ENCODE data around the gene HIP1.
A peak's percentile ranks its signal among the peaks of the same experiment; 100 is the strongest.
"Not testable (repeated sequence)": the region's sequence is repeated elsewhere in the genome, so short reads cannot be mapped to it uniquely, and the experiment has no call there.

Gene HIP1

DNA sequence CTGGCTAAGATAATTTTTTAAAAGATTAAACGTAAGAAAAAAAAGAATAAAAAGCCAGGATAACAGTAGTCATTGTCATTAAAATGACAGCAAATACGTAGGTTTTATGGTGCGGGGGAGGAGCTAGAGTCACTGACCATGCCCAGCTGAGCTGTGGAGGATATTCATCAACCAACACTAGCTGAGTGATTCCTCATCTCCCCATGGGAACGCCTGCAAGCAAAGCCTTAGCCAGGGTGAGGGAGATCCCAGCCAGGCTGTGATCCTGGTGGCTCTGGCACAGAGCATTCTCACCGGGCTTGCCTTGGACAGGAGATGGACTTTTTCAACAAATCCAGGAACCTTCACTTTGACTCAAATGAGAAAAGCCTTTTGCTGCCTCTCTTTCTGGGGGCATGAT lies 94.2 kb downstream of the HIP1 start:
- Histone ChIP-seq H3K36me3 (ENCODE audit: insufficient read depth, low read length) (no peaks in the 10 kb centered on the region), H3K9me3 (ENCODE audit: low read length) (no peaks in the 10 kb centered on the region), H3K4me1 (ENCODE audit: insufficient read depth, low read length) (peaks cover 6% of the 10 kb centered on the region), H3K9ac (ENCODE audit: low read length) (no peak overlapping the region), H3K4me3 (ENCODE audit: low read depth in 1 of 2, low read length in 2 of 2) (no peak overlapping the region), H3K27ac (ENCODE audit: low read depth, low read length) (no peak overlapping the region), H3K27me3 (ENCODE audit: control insufficient read depth in 1 of 2, insufficient read depth in 2 of 2, low read length in 2 of 2) (no peaks in the 10 kb centered on the region)

DNA sequence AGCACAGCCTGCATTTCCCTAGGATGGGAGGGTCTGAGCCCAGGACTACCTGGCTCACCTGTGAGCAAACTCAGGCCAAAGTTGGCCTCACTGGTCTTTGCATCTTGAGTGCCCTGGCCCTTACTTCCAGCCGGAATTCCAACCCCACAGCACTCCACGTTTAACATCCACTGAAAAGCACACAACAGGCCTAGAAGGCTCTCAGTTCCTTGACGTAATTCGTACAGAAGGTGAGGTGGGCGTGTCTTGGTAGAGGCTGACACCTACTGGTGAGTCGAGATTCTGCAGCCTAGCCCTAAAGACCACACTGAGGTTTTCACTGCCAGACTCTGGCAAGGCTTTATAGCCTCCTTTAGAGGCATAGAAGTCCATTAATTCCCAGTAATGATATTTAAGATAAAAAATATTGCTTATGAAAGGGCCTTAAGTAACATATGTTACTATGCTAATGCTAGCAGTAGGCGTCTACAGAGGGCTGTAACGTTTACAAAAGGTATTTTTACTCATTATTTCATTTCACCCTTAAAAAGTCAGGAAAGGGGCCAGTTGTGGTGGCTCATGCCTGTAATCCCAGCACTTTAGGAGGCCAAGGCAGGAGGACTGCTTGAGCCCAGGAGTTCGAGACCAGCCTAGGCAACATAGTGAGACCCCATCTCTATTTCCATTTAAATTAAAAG lies 95.8 kb downstream of the HIP1 start:
- no peaks in the 10 kb centered on the region for H3K9me3 ChIP-seq (ENCODE audit: low read length)
- no peaks in the 10 kb centered on the region for H3K36me3 ChIP-seq (ENCODE audit: insufficient read depth, low read length)
- no peaks in the 10 kb centered on the region for H3K27me3 ChIP-seq (ENCODE audit: control insufficient read depth in 1 of 2, insufficient read depth in 2 of 2, low read length in 2 of 2)
- H3K9ac ChIP-seq (ENCODE audit: low read length) = no peak overlapping the region
- H3K4me3 ChIP-seq (ENCODE audit: low read depth in 1 of 2, low read length in 2 of 2) = no peak overlapping the region
- peaks cover 15% of the 10 kb centered on the region for H3K4me1 ChIP-seq (ENCODE audit: insufficient read depth, low read length)
- H3K27ac ChIP-seq (ENCODE audit: low read depth, low read length) = no peak overlapping the region

- peak overlapping the region in 1 of 2 donors; percentile 52 for H3K4me3 ChIP-seq (ENCODE audit: low read depth in 1 of 2, low read length in 2 of 2)
- H3K27me3 ChIP-seq (ENCODE audit: control insufficient read depth in 1 of 2, insufficient read depth in 2 of 2, low read length in 2 of 2) = no peaks in the 10 kb centered on the region
- no peak overlapping the region for H3K27ac ChIP-seq (ENCODE audit: low read depth, low read length)
- no peaks in the 10 kb centered on the region for H3K9me3 ChIP-seq (ENCODE audit: low read length)
- no peak overlapping the region for H3K9ac ChIP-seq (ENCODE audit: low read length)
- peaks cover 15% of the 10 kb centered on the region for H3K4me1 ChIP-seq (ENCODE audit: insufficient read depth, low read length)
- no peaks in the 10 kb centered on the region for H3K36me3 ChIP-seq (ENCODE audit: insufficient read depth, low read length)
Measured at GRCh38 chr7:75640201-75640600, 98.5 kb downstream of the HIP1 start.

DNA sequence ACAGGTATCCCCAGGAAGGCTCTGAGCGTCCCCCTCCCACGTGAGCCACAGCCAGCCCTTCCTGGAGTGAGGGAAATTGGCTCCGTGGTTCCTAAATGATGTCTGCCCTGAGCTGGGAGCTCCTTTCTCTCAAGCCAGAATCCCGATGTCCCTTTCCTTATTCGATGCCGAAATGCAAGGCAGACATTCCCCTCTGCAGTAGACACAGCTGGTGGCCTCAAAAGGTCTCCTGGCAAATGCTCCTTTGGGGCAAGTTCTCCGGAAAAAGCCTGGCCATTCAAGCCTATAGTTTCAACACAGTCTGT lies 98.9 kb downstream of the HIP1 start:
- Histone ChIP-seq H3K27me3 (ENCODE audit: control insufficient read depth in 1 of 2, insufficient read depth in 2 of 2, low read length in 2 of 2) (no peaks in the 10 kb centered on the region), H3K27ac (ENCODE audit: low read depth, low read length) (no peak overlapping the region), H3K4me1 (ENCODE audit: insufficient read depth, low read length) (peaks cover 15% of the 10 kb centered on the region), H3K36me3 (ENCODE audit: insufficient read depth, low read length) (no peaks in the 10 kb centered on the region), H3K4me3 (ENCODE audit: low read depth in 1 of 2, low read length in 2 of 2) (peak overlapping the region in 1 of 2 donors; percentile 52), H3K9ac (ENCODE audit: low read length) (no peak overlapping the region), H3K9me3 (ENCODE audit: low read length) (no peaks in the 10 kb centered on the region)

DNA sequence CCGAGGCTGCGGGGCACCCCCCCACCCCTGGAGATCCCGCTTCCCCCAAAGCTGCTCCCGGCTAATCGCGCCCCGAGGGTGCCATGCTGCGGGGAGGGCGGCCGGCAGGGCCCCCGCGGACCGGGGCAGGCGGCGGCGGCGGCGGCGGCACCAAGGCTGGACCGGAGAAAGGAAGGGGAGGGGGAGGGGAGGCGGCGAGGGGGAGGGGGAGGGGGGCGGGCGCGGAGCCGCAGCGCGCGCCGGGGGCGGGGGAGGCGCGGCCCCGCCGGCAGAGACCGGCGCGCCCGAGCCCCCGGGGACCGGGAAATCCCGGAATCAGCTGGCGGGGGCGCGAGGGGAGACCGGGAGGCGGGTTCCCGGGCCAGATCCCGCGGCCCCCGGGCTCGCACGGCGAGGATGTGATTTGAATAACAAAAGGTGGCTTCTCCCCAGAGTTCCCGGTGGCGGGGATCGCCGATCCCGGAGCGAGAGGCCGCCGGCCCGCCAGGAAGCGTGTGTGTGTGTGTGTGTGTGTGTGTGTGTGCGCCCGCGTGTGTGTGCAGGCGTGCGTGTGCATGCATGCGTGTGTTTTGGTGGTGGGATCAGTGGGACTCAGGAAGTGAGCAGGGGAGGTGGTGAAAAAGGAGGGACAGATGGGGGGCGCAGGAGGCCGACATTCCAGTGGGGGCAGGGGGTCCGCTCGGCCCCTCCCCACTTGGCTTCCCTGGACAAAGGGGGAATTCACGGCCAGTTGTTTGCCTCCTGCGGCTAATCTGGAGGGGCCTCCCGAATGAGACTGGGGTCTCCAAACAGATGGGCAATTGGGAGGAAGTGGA lies 99.5 kb downstream of the HIP1 start:
- Histone ChIP-seq H3K27ac (ENCODE audit: low read depth, low read length) (peak overlapping the region; percentile 52), H3K9me3 (ENCODE audit: low read length) (no peaks in the 10 kb centered on the region), H3K36me3 (ENCODE audit: insufficient read depth, low read length) (no peaks in the 10 kb centered on the region), H3K4me3 (ENCODE audit: low read depth in 1 of 2, low read length in 2 of 2) (peak overlapping the region; percentile 52 to 80), H3K9ac (ENCODE audit: low read length) (no peak overlapping the region), H3K27me3 (ENCODE audit: control insufficient read depth in 1 of 2, insufficient read depth in 2 of 2, low read length in 2 of 2) (no peaks in the 10 kb centered on the region), H3K4me1 (ENCODE audit: insufficient read depth, low read length) (peaks cover 15% of the 10 kb centered on the region)

- Histone ChIP-seq H3K9ac (ENCODE audit: low read length) (no peak overlapping the region), H3K9me3 (ENCODE audit: low read length) (no peaks in the 10 kb centered on the region), H3K36me3 (ENCODE audit: insufficient read depth, low read length) (no peaks in the 10 kb centered on the region), H3K27me3 (ENCODE audit: control insufficient read depth in 1 of 2, insufficient read depth in 2 of 2, low read length in 2 of 2) (no peaks in the 10 kb centered on the region), H3K4me1 (ENCODE audit: insufficient read depth, low read length) (peaks cover 15% of the 10 kb centered on the region), H3K4me3 (ENCODE audit: low read depth in 1 of 2, low read length in 2 of 2) (peak overlapping the region; percentile 57 to 64), H3K27ac (ENCODE audit: low read depth, low read length) (peak overlapping the region; percentile 52)
Measured at GRCh38 chr7:75638594-75639070, 100.1 kb downstream of the HIP1 start.

- Histone ChIP-seq H3K9me3 (ENCODE audit: low read length) (no peaks in the 10 kb centered on the region), H3K4me3 (ENCODE audit: low read depth in 1 of 2, low read length in 2 of 2) (peak overlapping the region; percentile 57 to 64), H3K36me3 (ENCODE audit: insufficient read depth, low read length) (no peaks in the 10 kb centered on the region), H3K9ac (ENCODE audit: low read length) (no peak overlapping the region), H3K27me3 (ENCODE audit: control insufficient read depth in 1 of 2, insufficient read depth in 2 of 2, low read length in 2 of 2) (no peaks in the 10 kb centered on the region), H3K27ac (ENCODE audit: low read depth, low read length) (no peak overlapping the region), H3K4me1 (ENCODE audit: insufficient read depth, low read length) (peaks cover 15% of the 10 kb centered on the region)
Measured at GRCh38 chr7:75637854-75638593, 100.7 kb downstream of the HIP1 start.

DNA sequence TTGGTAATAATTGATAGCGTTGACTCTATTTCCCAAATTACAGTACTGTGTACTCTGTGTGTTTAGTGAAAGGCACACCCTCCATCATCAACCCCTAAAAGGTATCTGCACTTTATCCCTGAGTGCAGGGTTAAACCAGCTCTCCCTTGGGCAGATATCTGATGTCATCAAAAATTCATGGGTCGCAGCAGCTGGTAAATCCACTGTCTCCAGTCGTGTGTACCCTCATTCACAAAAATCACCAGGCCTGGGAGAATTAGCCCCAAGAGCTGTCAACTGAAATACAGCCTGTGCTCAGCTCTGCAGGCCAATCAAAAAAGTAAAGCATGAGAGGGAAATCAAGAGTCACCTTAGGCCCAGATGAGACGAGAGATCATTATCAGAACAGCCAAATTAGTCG lies 103.7 kb downstream of the HIP1 start:
- no peak overlapping the region for H3K9ac ChIP-seq (ENCODE audit: low read length)
- H3K4me1 ChIP-seq (ENCODE audit: insufficient read depth, low read length) = peaks cover 13% of the 10 kb centered on the region
- no peaks in the 10 kb centered on the region for H3K27me3 ChIP-seq (ENCODE audit: control insufficient read depth in 1 of 2, insufficient read depth in 2 of 2, low read length in 2 of 2)
- no peak overlapping the region for H3K27ac ChIP-seq (ENCODE audit: low read depth, low read length)
- H3K4me3 ChIP-seq (ENCODE audit: low read depth in 1 of 2, low read length in 2 of 2) = no peak overlapping the region
- H3K36me3 ChIP-seq (ENCODE audit: insufficient read depth, low read length) = no peaks in the 10 kb centered on the region
- H3K9me3 ChIP-seq (ENCODE audit: low read length) = no peaks in the 10 kb centered on the region

GRCh38 chr7:75632587-75632986 lies 106.2 kb downstream of the HIP1 start:
- H3K4me3 ChIP-seq (ENCODE audit: low read depth in 1 of 2, low read length in 2 of 2); H3K27ac ChIP-seq (ENCODE audit: low read depth, low read length); H3K9me3 ChIP-seq (ENCODE audit: low read length); H3K9ac ChIP-seq (ENCODE audit: low read length); H3K36me3 ChIP-seq (ENCODE audit: insufficient read depth, low read length); H3K27me3 ChIP-seq (ENCODE audit: control insufficient read depth in 1 of 2, insufficient read depth in 2 of 2, low read length in 2 of 2); H3K4me1 ChIP-seq (ENCODE audit: insufficient read depth, low read length): not testable (repeated sequence)

DNA sequence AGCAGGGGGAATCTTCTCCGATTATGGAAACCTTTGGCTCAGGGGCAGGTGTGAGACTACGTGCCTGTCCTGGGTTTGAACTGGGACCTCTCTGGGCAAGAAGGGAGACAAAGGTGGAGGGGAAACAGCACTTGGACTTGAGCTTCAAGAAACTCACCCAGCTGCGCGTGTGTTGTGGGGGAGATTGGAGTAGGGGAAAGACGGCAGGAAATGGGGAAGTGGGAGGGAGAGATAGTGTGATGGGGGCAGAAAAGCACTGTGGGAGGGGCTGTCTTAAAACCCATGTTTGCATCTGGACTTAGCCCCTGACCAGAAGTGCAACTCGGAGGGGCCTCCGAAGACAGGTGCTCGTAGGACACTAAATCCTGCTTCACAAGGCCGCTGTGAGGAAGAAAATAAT lies 107.0 kb downstream of the HIP1 start:
- Histone ChIP-seq H3K36me3 (ENCODE audit: insufficient read depth, low read length) (no peaks in the 10 kb centered on the region), H3K27me3 (ENCODE audit: control insufficient read depth in 1 of 2, insufficient read depth in 2 of 2, low read length in 2 of 2) (no peaks in the 10 kb centered on the region)

GRCh38 chr7:75630549-75630948 lies 108.2 kb downstream of the HIP1 start:
- Histone ChIP-seq H3K9ac (ENCODE audit: low read length) (no peak overlapping the region), H3K36me3 (ENCODE audit: insufficient read depth, low read length) (no peaks in the 10 kb centered on the region), H3K9me3 (ENCODE audit: low read length) (no peaks in the 10 kb centered on the region), H3K27me3 (ENCODE audit: control insufficient read depth in 1 of 2, insufficient read depth in 2 of 2, low read length in 2 of 2) (no peaks in the 10 kb centered on the region), H3K4me1 (ENCODE audit: insufficient read depth, low read length) (no peaks in the 10 kb centered on the region), H3K4me3 (ENCODE audit: low read depth in 1 of 2, low read length in 2 of 2) (no peak overlapping the region), H3K27ac (ENCODE audit: low read depth, low read length) (no peak overlapping the region)

More for the DNA sequence above, 107.0 kb downstream of the HIP1 start:
- Histone ChIP-seq H3K9ac (ENCODE audit: low read length) (no peak overlapping the region), H3K27ac (ENCODE audit: low read depth, low read length) (no peak overlapping the region), H3K4me3 (ENCODE audit: low read depth in 1 of 2, low read length in 2 of 2) (no peak overlapping the region), H3K4me1 (ENCODE audit: insufficient read depth, low read length) (no peaks in the 10 kb centered on the region), H3K9me3 (ENCODE audit: low read length) (no peaks in the 10 kb centered on the region)

All from muscle layer of colon (tissue), 2 donors.